SH-SY5Y (cell line): ENCODE data around the gene ABLIM2.

ENCODE experiments used
- GATA2 ChIP-seq: IDR thresholded peaks from 2 replicates; pipeline ENCODE4 v1.6.1; 2011; ENCODE audit warnings: mild to moderate bottlenecking, low read depth, low read length
- GATA3 ChIP-seq: IDR thresholded peaks from 2 replicates; pipeline ENCODE4 v1.6.1; 2011; ENCODE audit warnings: low read depth, mild to moderate bottlenecking, low read length, moderate library complexity

The ABLIM2 gene

GRCh38 chr4:8198206-8198905 is 39.7 kb upstream of the ABLIM2 start:
- TF ChIP-seq GATA2 (no peak), GATA3 (no peak)

- TF ChIP-seq GATA3 (no peak), GATA2 (no peak)
Observed at GRCh38 chr4:8197521-8197920, 38.9 kb upstream of the ABLIM2 start.

GRCh38 chr4:8195841-8196458 is 37.3 kb upstream of the ABLIM2 start:
- TF ChIP-seq GATA2 (no peak), GATA3 (no peak)

GRCh38 chr4:8195431-8195830 is 36.8 kb upstream of the ABLIM2 start:
- TF ChIP-seq GATA2 (no peak), GATA3 (no peak)

GRCh38 chr4:8194306-8195242 is 36.0 kb upstream of the ABLIM2 start:
- TF ChIP-seq GATA2 (no peak), GATA3 (no peak)

GRCh38 chr4:8192748-8193738 is 34.4 kb upstream of the ABLIM2 start:
- TF ChIP-seq GATA2 (no peak), GATA3 (no peak)

GRCh38 chr4:8191136-8191747 is 32.6 kb upstream of the ABLIM2 start:
- TF ChIP-seq GATA3 (no peak), GATA2 (no peak)

- TF ChIP-seq GATA2: no peak
- no peak for TF ChIP-seq GATA3
Observed at GRCh38 chr4:8189551-8190466, 31.2 kb upstream of the ABLIM2 start.

GRCh38 chr4:8188743-8189550 is 30.3 kb upstream of the ABLIM2 start:
- no peak for TF ChIP-seq GATA3
- TF ChIP-seq GATA2: no peak

- no peak for TF ChIP-seq GATA3
- TF ChIP-seq GATA2: no peak
Observed at GRCh38 chr4:8188085-8188484, 29.5 kb upstream of the ABLIM2 start.

- TF ChIP-seq GATA2 (no peak), GATA3 (no peak)
Observed at GRCh38 chr4:8185930-8186329, 27.3 kb upstream of the ABLIM2 start.
